Activated CD4-positive, alpha-beta T cell treated with anti-CD3 and anti-CD28 coated beads, Interleukin-2, amount 50 U/mL, for 1 hour (primary cell): ENCODE results near the gene MIB2.
A peak's percentile ranks its signal among the peaks of the same experiment; 100 is the strongest.

Source experiments
- DNase-seq: peaks from one replicate; pipeline ENCODE4 v3.0.0-alpha.2; 2020

MIB2 gene

GRCh38 chr1:1616045-1616790 is 918 bp downstream of the MIB2 start:
- DNase-seq: peak; percentile 40

- DNase-seq: no peak
Observed at GRCh38 chr1:1616838-1617237, 1.5 kb downstream of the MIB2 start.

- no peak for DNase-seq
Observed at GRCh38 chr1:1617516-1617915, 2.2 kb downstream of the MIB2 start.

GRCh38 chr1:1617925-1618324 is 2.6 kb downstream of the MIB2 start:
- DNase-seq: no peak

GRCh38 chr1:1618396-1619068 is 3.2 kb downstream of the MIB2 start:
- DNase-seq: no peak

GRCh38 chr1:1619917-1620361 is 4.6 kb downstream of the MIB2 start:
- no peak for DNase-seq

GRCh38 chr1:1620433-1621139 is 5.3 kb downstream of the MIB2 start:
- DNase-seq: no peak

- DNase-seq: no peak
Observed at GRCh38 chr1:1621173-1622009, 6.1 kb downstream of the MIB2 start.

- no peak for DNase-seq
Observed at GRCh38 chr1:1622010-1622787, 6.9 kb downstream of the MIB2 start.

- DNase-seq: no peak
Observed at GRCh38 chr1:1622788-1623094, 7.4 kb downstream of the MIB2 start.

- DNase-seq: no peak
Observed at GRCh38 chr1:1623181-1623630, 7.9 kb downstream of the MIB2 start.

GRCh38 chr1:1623631-1624442 is 8.5 kb downstream of the MIB2 start:
- DNase-seq: no peak

GRCh38 chr1:1624443-1625403 is 9.4 kb downstream of the MIB2 start:
- DNase-seq: no peak

- no peak for DNase-seq
Observed at GRCh38 chr1:1625404-1625775, 10.1 kb downstream of the MIB2 start.

GRCh38 chr1:1625824-1626206 is 10.5 kb downstream of the MIB2 start:
- DNase-seq: no peak

GRCh38 chr1:1626207-1627141 is 11.2 kb downstream of the MIB2 start:
- no peak for DNase-seq

GRCh38 chr1:1627261-1627828 is 12.0 kb downstream of the MIB2 start:
- no peak for DNase-seq
